T-helper 2 cell (primary cell): ENCODE measurements around the gene PPP1R9B.
A peak's percentile ranks its signal among the peaks of the same experiment; 100 is the strongest.

Experiments
- DNase-seq, 5 experiments: peaks; one replicate each; pipeline versions ENCODE4 v3.0.0 to v3.0.0-alpha.2; 2012 to 2022

The PPP1R9B gene

DNA sequence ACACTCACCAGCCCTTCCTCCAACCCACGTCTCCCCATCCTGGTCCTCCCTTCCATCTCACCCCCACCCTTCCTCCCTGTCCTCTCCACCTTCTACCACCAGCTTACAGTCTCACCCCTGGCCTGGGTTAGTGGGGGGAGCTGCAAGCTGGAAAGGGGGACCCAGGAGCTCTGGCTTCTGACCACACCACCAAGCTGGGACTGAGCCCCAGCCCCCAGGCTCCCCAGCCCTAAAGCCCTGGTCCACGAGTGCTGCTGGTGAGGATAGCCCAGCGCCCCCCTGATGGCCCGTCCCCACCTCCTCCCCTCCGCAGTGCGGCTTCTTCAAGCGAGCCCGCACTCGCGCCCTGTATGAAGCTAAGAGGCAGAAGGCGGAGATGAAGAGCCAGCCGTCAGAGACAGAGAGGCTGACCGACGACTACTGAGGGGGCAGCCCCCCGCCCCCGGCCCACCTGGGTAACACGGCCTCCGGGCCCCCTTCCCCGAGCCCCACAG lies 62.5 kb downstream of the PPP1R9B start:
- DNase-seq, result no peak

DNA sequence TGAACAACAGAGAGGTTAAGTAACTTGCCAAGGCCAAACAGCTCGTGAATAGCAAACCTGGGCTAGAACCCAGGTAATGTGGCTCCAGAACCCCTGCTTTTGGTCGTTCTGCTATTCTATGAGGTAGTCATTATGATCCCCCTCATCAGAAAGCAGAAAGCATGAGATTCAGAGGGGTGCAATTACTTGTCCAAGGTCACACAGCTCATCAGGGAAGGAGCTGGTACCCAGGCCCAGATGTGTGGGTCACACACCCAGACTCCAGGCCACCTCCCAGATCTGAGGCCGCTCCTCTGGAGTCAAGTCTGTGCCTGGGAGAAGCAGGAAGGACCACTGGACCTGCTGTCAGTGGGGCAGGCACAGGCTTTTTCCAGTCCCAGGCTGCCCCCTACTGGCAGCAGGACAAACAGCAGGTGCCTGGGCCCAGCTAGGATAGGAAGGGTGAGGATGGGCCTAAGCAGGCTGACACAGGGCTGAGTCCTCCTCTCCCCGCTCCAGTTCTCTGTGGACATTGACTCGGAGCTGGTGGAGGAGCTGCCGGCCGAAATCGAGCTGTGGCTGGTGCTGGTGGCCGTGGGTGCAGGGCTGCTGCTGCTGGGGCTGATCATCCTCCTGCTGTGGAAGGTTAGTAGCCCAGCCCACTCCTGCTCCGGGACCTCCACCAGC lies 63.1 kb downstream of the PPP1R9B start:
- peak; percentile 54 to 68 (median 59) for DNase-seq
